ENCODE results near the gene RTN4RL1.
"Not testable (repeated sequence)": the region's sequence is repeated elsewhere in the genome, so short reads cannot be mapped to it uniquely, and the experiment has no call there.

The RTN4RL1 gene

DNA sequence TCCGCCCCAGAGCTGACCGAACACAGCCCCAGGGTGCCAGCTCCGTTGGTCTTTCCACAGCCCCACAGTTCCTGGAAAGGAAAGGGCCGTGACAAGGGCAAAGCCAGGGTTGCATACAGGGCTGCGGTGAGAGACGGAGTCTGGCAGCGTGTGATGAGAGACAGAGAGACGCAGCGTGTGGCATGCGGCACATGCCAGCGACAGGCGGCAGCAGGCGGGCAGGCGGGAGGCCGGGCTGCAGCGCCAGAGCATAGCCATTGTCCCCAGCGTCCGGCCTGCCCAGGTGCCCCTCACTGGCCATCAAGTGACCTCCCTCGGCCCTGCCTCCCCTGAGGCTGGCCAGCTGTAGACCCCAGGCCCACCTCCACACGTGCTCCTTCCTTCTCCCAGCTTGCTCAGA lies 8.6 kb downstream of the RTN4RL1 start:
- Histone ChIP-seq H3K79me1 (ENCODE audit: low read length) (no peaks in the 10 kb centered on the region), H3K27ac (ENCODE audit: low read depth, low read length) (no peak overlapping the region), H3K4ac (ENCODE audit: low read depth, low read length) (no peak overlapping the region), H3K4me2 (ENCODE audit: low read length) (no peak overlapping the region), H3K18ac (ENCODE audit: low read length) (no peak overlapping the region), H2BK15ac (replicated peaks; ENCODE audit: low read depth) (no peak overlapping the region), H3K9ac (ENCODE audit: low read length) (no peak overlapping the region), H3K27me3 (ENCODE audit: insufficient read depth, low read length, poor library complexity) (no peaks in the 10 kb centered on the region), H4K8ac (ENCODE audit: low read depth, low read length) (no peak overlapping the region), H3K56ac (ENCODE audit: low read length) (no peak overlapping the region), H2BK120ac (ENCODE audit: low read depth, low read length) (no peak overlapping the region), H2AK5ac (ENCODE audit: low read length) (no peak overlapping the region), H3K79me2 (ENCODE audit: control insufficient read depth, insufficient read depth, low read length) (no peaks in the 10 kb centered on the region), H3K23ac (ENCODE audit: low read length) (no peak overlapping the region), H3K4me1 (ENCODE audit: control insufficient read depth, low read depth, low read length) (peaks cover 5% of the 10 kb centered on the region), H3K36me3 (ENCODE audit: control insufficient read depth, insufficient read depth, low read length) (no peaks in the 10 kb centered on the region), H2BK5ac (ENCODE audit: low read length) (no peak overlapping the region), H4K5ac (ENCODE audit: low read length) (no peak overlapping the region), H3K4me3 (ENCODE audit: low read length) (no peak overlapping the region)
- no CpG with 5 or more reads among the region's 20 CpGs for WGBS (ENCODE audit: extremely low coverage, insufficient coverage, low lambda C conversion rate)
- DNase-seq: no peak

- no CpG with 5 or more reads among the region's 14 CpGs for WGBS (ENCODE audit: extremely low coverage, insufficient coverage, low lambda C conversion rate)
These were observed 9.8 kb downstream of the RTN4RL1 start for GRCh38 chr17:2015314-2015713.

DNA sequence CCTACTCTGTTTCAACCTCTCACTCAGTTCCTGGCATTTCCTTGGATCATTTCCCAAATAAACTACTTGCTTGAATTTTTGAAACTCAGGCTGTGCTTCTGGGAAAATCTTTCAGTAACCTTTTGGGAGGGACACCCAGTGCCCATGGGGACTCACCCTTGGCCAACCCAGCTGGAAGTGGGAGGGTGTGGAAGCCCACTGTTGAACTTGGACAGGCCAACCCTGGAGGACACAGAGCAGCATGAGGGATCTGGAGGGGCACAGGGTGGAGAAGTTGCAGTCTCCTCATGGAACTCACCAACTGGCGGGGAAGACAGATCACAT lies 11.2 kb downstream of the RTN4RL1 start:
- H3K79me2 ChIP-seq (ENCODE audit: control insufficient read depth, insufficient read depth, low read length): no peaks in the 10 kb centered on the region
- H3K9ac ChIP-seq (ENCODE audit: low read length): no peak overlapping the region
- H3K4ac ChIP-seq (ENCODE audit: low read depth, low read length): no peak overlapping the region
- no peak for DNase-seq
- no peak overlapping the region for H3K18ac ChIP-seq (ENCODE audit: low read length)
- H3K36me3 ChIP-seq (ENCODE audit: control insufficient read depth, insufficient read depth, low read length): no peaks in the 10 kb centered on the region
- H2AK5ac ChIP-seq (ENCODE audit: low read length): no peak overlapping the region
- H3K27ac ChIP-seq (ENCODE audit: low read depth, low read length): no peak overlapping the region
- no peak overlapping the region for H2BK120ac ChIP-seq (ENCODE audit: low read depth, low read length)
- no peak overlapping the region for H3K56ac ChIP-seq (ENCODE audit: low read length)
- H4K8ac ChIP-seq (ENCODE audit: low read depth, low read length): no peak overlapping the region
- no peak overlapping the region for H2BK15ac ChIP-seq (replicated peaks; ENCODE audit: low read depth)
- H4K5ac ChIP-seq (ENCODE audit: low read length): no peak overlapping the region
- no peaks in the 10 kb centered on the region for H3K79me1 ChIP-seq (ENCODE audit: low read length)
- no peak overlapping the region for H2BK5ac ChIP-seq (ENCODE audit: low read length)
- no peak overlapping the region for H3K4me3 ChIP-seq (ENCODE audit: low read length)
- no peak overlapping the region for H3K4me2 ChIP-seq (ENCODE audit: low read length)
- peaks cover 9% of the 10 kb centered on the region for H3K4me1 ChIP-seq (ENCODE audit: control insufficient read depth, low read depth, low read length)
- WGBS (ENCODE audit: extremely low coverage, insufficient coverage, low lambda C conversion rate): no CpG with 5 or more reads among the region's 1 CpG
- no peak overlapping the region for H3K23ac ChIP-seq (ENCODE audit: low read length)
- no peaks in the 10 kb centered on the region for H3K27me3 ChIP-seq (ENCODE audit: insufficient read depth, low read length, poor library complexity)

More at GRCh38 chr17:2015314-2015713, 9.8 kb downstream of the RTN4RL1 start:
- Histone ChIP-seq H3K4me1 (ENCODE audit: control insufficient read depth, low read depth, low read length) (peaks cover 9% of the 10 kb centered on the region), H3K56ac (ENCODE audit: low read length) (no peak overlapping the region), H2BK120ac (ENCODE audit: low read depth, low read length) (no peak overlapping the region), H4K8ac (ENCODE audit: low read depth, low read length) (no peak overlapping the region), H3K36me3 (ENCODE audit: control insufficient read depth, insufficient read depth, low read length) (no peaks in the 10 kb centered on the region), H3K4me2 (ENCODE audit: low read length) (no peak overlapping the region), H3K4me3 (ENCODE audit: low read length) (no peak overlapping the region), H2BK5ac (ENCODE audit: low read length) (no peak overlapping the region), H2BK15ac (replicated peaks; ENCODE audit: low read depth) (no peak overlapping the region), H3K79me2 (ENCODE audit: control insufficient read depth, insufficient read depth, low read length) (no peaks in the 10 kb centered on the region), H3K18ac (ENCODE audit: low read length) (no peak overlapping the region), H3K23ac (ENCODE audit: low read length) (no peak overlapping the region), H2AK5ac (ENCODE audit: low read length) (no peak overlapping the region), H4K5ac (ENCODE audit: low read length) (no peak overlapping the region), H3K79me1 (ENCODE audit: low read length) (no peaks in the 10 kb centered on the region), H3K27ac (ENCODE audit: low read depth, low read length) (no peak overlapping the region), H3K4ac (ENCODE audit: low read depth, low read length) (no peak overlapping the region), H3K27me3 (ENCODE audit: insufficient read depth, low read length, poor library complexity) (no peaks in the 10 kb centered on the region), H3K9ac (ENCODE audit: low read length) (no peak overlapping the region)
- no peak for DNase-seq

DNA sequence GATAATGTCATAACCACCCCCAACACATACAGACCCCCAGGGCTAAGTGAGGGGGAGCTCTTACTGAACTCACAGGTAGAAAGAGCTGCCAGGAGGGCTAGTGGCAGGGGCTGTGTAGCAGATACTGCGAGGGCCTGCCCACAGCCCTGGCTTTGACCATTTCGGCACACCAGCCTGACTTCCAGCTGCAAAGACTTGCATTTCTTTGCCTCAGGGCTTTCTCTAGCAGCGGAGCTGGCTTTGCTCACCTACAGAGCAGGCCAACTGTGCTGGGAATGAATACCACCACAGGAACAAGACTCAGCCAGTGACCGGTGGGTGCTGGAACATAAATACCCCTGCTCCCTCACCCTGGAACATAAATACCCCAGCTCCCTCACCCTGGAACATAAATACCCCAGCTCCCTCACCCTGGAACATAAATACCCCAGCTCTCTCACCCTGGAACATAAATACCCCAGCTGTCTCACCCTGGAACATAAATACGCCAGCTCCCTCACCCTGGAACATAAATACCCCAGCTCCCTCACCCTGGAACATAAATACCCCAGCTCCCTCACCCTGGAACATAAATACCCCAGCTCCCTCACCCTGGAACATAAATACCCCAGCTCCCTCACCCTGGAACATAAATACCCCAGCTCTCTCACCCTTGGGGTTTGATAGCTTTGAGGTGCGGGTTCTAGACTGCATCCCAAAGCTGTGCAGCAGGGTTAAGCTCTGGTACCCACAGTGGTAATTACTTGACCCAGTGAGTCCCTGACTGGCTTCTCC lies 11.7 kb downstream of the RTN4RL1 start:
- H3K4me1 ChIP-seq (ENCODE audit: control insufficient read depth, low read depth, low read length); H3K79me2 ChIP-seq (ENCODE audit: control insufficient read depth, insufficient read depth, low read length); H3K18ac ChIP-seq (ENCODE audit: low read length); H2BK120ac ChIP-seq (ENCODE audit: low read depth, low read length); H3K4ac ChIP-seq (ENCODE audit: low read depth, low read length); H3K27me3 ChIP-seq (ENCODE audit: insufficient read depth, low read length, poor library complexity); H3K27ac ChIP-seq (ENCODE audit: low read depth, low read length); H3K23ac ChIP-seq (ENCODE audit: low read length); H3K56ac ChIP-seq (ENCODE audit: low read length); H3K9ac ChIP-seq (ENCODE audit: low read length); H3K79me1 ChIP-seq (ENCODE audit: low read length); H3K4me3 ChIP-seq (ENCODE audit: low read length); H3K4me2 ChIP-seq (ENCODE audit: low read length); H4K8ac ChIP-seq (ENCODE audit: low read depth, low read length); H2AK5ac ChIP-seq (ENCODE audit: low read length); H4K5ac ChIP-seq (ENCODE audit: low read length); H2BK15ac ChIP-seq (replicated peaks; ENCODE audit: low read depth); H3K36me3 ChIP-seq (ENCODE audit: control insufficient read depth, insufficient read depth, low read length); H2BK5ac ChIP-seq (ENCODE audit: low read length): not testable (repeated sequence)
- DNase-seq: peak; percentile 39
- no CpG with 5 or more reads among the region's 6 CpGs for WGBS (ENCODE audit: extremely low coverage, insufficient coverage, low lambda C conversion rate)

DNA sequence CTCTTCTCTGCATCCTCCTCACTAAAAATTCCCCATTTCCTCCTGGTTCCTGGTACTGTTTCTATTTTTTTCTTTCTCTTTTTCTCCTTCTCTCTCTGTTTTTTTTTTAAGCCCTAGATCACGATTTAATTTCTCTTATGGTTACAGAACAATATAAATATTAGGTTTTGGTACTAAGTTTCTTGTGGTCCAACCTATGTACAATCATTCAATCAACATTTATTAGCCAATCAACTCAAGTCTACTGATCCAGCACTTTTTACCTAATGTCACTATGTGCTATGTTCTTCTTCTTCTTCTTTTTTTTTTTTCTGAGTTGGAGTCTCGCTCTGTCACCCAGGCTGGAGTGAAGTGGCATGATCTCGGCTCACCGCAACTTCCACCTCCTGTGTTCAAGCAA lies 12.6 kb downstream of the RTN4RL1 start:
- no peak for DNase-seq
- no peak overlapping the region for H2BK15ac ChIP-seq (replicated peaks; ENCODE audit: low read depth)
- H3K79me1 ChIP-seq (ENCODE audit: low read length): no peaks in the 10 kb centered on the region
- H3K79me2 ChIP-seq (ENCODE audit: control insufficient read depth, insufficient read depth, low read length): no peaks in the 10 kb centered on the region
- H3K27ac ChIP-seq (ENCODE audit: low read depth, low read length): no peak overlapping the region
- no peak overlapping the region for H2BK5ac ChIP-seq (ENCODE audit: low read length)
- no peak overlapping the region for H3K4me3 ChIP-seq (ENCODE audit: low read length)
- no peak overlapping the region for H2AK5ac ChIP-seq (ENCODE audit: low read length)
- H3K56ac ChIP-seq (ENCODE audit: low read length): no peak overlapping the region
- WGBS (ENCODE audit: extremely low coverage, insufficient coverage, low lambda C conversion rate): no CpG with 5 or more reads among the region's 4 CpGs
- H3K36me3 ChIP-seq (ENCODE audit: control insufficient read depth, insufficient read depth, low read length): no peaks in the 10 kb centered on the region
- no peak overlapping the region for H4K5ac ChIP-seq (ENCODE audit: low read length)
- no peak overlapping the region for H4K8ac ChIP-seq (ENCODE audit: low read depth, low read length)
- no peak overlapping the region for H2BK120ac ChIP-seq (ENCODE audit: low read depth, low read length)
- no peak overlapping the region for H3K4me2 ChIP-seq (ENCODE audit: low read length)
- H3K18ac ChIP-seq (ENCODE audit: low read length): no peak overlapping the region
- no peak overlapping the region for H3K23ac ChIP-seq (ENCODE audit: low read length)
- no peak overlapping the region for H3K4ac ChIP-seq (ENCODE audit: low read depth, low read length)
- no peaks in the 10 kb centered on the region for H3K27me3 ChIP-seq (ENCODE audit: insufficient read depth, low read length, poor library complexity)
- no peak overlapping the region for H3K9ac ChIP-seq (ENCODE audit: low read length)
- peaks cover 9% of the 10 kb centered on the region for H3K4me1 ChIP-seq (ENCODE audit: control insufficient read depth, low read depth, low read length)

All from mesendoderm (in vitro differentiated cells).